GM21423 (cell line): ENCODE measurements around the gene ATP10D.
"Not testable (repeated sequence)": the region's sequence is repeated elsewhere in the genome, so short reads cannot be mapped to it uniquely, and the experiment has no call there.

Experiments used
- ATAC-seq: cut with Tn5 transposase; IDR thresholded peaks from one replicate; pipeline ENCODE4 v1.9.1; 2021; ENCODE audit warnings: mild to moderate bottlenecking, moderate library complexity; ENCODE audit not compliant: unreplicated experiment

Gene ATP10D

GRCh38 chr4:47486727-47487126, 1.7 kb downstream of the ATP10D start:
- ATAC-seq = not testable (repeated sequence)

- ATAC-seq = no peak
These were observed 3.6 kb downstream of the ATP10D start for GRCh38 chr4:47488706-47489105.

DNA sequence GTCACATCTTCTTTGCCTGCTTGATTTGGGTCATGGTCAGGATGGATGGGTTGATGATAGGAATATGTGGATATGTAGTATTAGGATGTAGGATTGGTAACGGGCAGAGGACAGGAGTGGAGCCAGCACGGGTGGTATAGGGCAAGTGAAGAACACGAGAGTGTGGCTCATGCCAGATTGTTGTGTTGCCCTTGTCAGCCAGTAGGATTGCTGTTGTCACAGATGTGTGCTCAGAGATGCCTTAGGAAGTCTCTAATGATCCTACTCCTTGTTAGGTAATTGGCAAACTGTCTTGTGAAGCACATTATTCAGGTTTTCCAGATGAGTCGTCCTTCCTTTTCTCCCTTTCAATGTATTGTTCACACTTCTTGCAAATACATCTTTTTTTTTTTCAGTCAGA, 5.5 kb downstream of the ATP10D start:
- ATAC-seq = peak; percentile 47

GRCh38 chr4:47493238-47494123, 8.4 kb downstream of the ATP10D start:
- ATAC-seq = no peak

- no peak for ATAC-seq
These were observed 9.0 kb downstream of the ATP10D start for GRCh38 chr4:47494124-47494430.

GRCh38 chr4:47498899-47499298, 13.8 kb downstream of the ATP10D start:
- no peak for ATAC-seq

GRCh38 chr4:47499700-47500099, 14.6 kb downstream of the ATP10D start:
- ATAC-seq = no peak

DNA sequence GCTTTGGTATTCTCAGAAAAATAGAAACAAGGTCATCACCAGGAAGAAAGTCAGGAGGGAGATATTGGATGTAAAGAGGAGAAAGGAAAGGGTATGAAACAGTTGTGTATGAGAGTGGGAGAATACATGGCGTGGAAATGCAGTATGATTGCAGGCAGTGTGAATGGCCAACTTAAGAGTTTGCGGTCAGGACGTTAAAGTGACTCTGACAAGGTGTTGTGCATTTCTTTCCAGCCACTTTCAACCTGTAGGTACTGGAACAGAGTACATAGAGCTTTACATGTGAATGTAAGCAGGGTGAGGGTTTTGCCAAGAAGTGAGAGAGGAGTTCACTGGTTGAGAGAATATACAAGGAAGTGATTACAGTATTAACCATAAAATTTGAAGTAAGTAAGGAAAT, 15.7 kb downstream of the ATP10D start:
- ATAC-seq = no peak

DNA sequence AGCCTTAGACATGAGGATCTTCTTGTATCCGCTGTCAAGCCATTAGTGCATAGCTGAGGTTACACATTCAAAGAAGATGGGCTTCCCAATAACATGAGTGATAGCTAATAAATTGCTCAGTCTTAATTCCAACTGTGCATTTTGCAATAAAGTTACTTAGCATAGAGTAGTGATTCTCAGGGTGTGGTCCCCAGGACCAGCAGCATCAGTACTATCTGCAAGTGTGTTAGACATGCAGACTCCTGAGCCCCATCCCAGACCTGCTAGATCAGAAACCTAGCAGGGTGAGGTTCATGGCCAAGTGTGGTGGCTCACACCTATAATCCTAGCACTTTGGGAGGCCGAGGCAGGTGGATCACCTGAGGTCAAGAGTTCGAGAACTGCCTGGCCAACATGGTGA, 20.1 kb downstream of the ATP10D start:
- no peak for ATAC-seq

- no peak for ATAC-seq
These were observed 20.6 kb downstream of the ATP10D start for GRCh38 chr4:47505666-47506065.

- ATAC-seq = peak; percentile 97
These were observed 25.6 kb downstream of the ATP10D start for GRCh38 chr4:47510506-47511143.

- no peak for ATAC-seq
These were observed 28.4 kb downstream of the ATP10D start for GRCh38 chr4:47513461-47513860.

GRCh38 chr4:47519239-47519883, 34.3 kb downstream of the ATP10D start:
- ATAC-seq = peak; percentile 99

DNA sequence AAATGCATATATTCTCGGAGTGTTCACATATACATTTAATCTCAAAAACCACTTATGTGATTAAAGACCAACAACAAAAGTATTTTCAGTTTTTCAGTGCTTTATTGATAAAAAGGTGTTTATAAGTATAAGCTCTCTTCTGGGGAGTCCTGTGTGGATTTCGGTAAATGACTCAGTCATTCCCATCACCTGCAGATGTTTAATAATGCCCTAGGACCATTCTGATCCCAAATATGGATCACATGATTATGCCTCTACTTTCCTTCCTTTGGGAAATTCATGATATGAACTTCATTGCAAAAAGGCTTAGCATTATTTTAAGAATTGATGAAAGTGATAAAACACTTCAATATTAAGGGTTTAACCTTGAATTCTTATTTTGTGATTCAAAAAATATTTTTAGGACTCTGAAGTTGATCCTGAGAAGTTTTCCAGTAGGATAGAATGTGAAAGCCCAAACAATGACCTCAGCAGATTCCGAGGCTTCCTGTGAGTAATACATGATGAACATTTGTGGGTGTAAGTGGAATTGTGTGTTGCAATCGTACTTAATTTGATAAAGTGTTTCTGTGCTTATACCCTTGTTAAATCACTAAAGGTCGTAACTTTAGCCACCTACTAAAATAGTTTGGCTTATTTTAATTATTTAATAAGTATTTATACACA, 40.2 kb downstream of the ATP10D start:
- no peak for ATAC-seq

DNA sequence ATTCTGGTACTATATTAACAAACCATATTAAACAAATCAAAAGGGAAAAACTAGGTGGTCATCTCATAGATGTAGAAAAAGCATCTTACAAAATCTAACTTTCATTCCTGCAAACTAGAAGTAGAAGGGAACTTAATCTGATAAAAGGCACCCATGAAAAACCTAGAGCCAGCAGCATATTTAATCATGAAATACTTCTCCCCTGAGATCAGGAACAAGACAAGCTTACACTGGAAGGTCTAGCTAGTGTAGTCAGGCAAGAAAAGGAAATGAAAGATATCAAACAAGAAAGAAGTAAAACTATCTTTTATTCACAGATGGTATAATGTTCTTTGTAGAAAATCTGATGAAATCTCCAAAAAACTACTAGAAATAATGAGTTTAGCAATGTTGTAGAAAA, 41.2 kb downstream of the ATP10D start:
- no peak for ATAC-seq

GRCh38 chr4:47528646-47529045, 43.6 kb downstream of the ATP10D start:
- not testable (repeated sequence) for ATAC-seq

DNA sequence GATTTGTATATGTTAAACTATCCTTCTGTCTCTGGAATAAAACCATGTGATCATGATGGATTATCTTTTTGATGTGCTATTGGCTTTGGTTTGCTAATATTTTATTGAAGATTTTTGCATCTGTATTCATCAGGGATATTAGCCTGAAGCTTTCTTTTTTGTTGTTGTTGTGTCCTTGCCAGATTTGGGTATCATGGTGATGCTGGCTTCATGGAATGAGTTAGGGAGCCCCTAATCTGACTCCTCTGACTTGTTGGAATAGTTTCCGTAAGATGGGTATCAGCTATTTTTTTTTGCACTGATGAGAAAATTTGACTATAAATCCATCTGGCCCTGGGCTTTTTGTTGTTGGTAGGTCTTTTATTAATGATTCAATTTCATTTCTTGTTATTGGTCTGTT, 45.7 kb downstream of the ATP10D start:
- ATAC-seq = no peak

GRCh38 chr4:47531241-47531953, 46.3 kb downstream of the ATP10D start:
- ATAC-seq = peak; percentile 100

- no peak for ATAC-seq
These were observed 46.9 kb downstream of the ATP10D start for GRCh38 chr4:47531954-47532321.

DNA sequence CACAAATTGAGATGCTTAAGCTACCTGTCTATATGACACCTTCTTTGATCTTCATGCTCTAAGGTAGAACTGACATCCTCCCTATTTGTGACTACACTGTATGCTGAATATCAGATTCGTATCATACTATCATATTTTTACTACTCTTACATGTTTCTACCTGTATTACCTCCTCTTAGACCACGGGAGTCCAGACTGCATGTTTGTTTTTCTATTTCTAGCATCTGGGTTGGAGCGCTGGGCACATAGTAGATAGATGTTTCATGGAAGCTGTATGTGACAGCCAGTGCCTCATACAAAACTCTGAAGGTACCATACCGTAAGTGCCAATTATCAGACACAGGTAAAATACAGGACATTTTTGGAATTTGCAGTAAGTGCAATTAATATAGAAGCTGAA, 47.6 kb downstream of the ATP10D start:
- no peak for ATAC-seq
